CD4-positive, alpha-beta T cell treated with Interleukin-2 at 100 ng/mL for 4 hours (primary cell): Measurements from ENCODE around the gene JAG1.

Experiments used
- DNase-seq: peaks from one replicate; pipeline ENCODE4 v3.0.0-alpha.2; 2020; ENCODE audit warnings: low spot score

Gene JAG1

GRCh38 chr20:10699489-10699888 is 25.7 kb upstream of the JAG1 start:
- no peak for DNase-seq

GRCh38 chr20:10696650-10697049 is 22.9 kb upstream of the JAG1 start:
- no peak for DNase-seq

GRCh38 chr20:10689385-10689784 is 15.6 kb upstream of the JAG1 start:
- DNase-seq, result no peak

- DNase-seq, result no peak
Observed at GRCh38 chr20:10687895-10688294, 14.1 kb upstream of the JAG1 start.

GRCh38 chr20:10686356-10687133 is 12.7 kb upstream of the JAG1 start:
- DNase-seq, result no peak

- DNase-seq, result no peak
Observed at GRCh38 chr20:10683537-10683936, 9.7 kb upstream of the JAG1 start.

GRCh38 chr20:10682939-10683338 is 9.1 kb upstream of the JAG1 start:
- DNase-seq, result no peak

GRCh38 chr20:10681494-10681893 is 7.7 kb upstream of the JAG1 start:
- DNase-seq, result no peak

GRCh38 chr20:10680571-10680970 is 6.8 kb upstream of the JAG1 start:
- DNase-seq, result no peak

GRCh38 chr20:10679269-10679668 is 5.5 kb upstream of the JAG1 start:
- DNase-seq, result no peak

GRCh38 chr20:10676518-10676917 is 2.7 kb upstream of the JAG1 start:
- no peak for DNase-seq

- DNase-seq, result no peak
Observed at GRCh38 chr20:10675450-10675848, 1.6 kb upstream of the JAG1 start.

GRCh38 chr20:10674684-10675449 is 1.1 kb upstream of the JAG1 start:
- no peak for DNase-seq

GRCh38 chr20:10673176-10673841 is 490 bp downstream of the JAG1 start:
- no peak for DNase-seq

- peak; percentile 11 for DNase-seq
Observed at GRCh38 chr20:10672624-10673127, 1.1 kb downstream of the JAG1 start.

GRCh38 chr20:10671919-10672623 is 1.7 kb downstream of the JAG1 start:
- no peak for DNase-seq

GRCh38 chr20:10671221-10671918 is 2.4 kb downstream of the JAG1 start:
- peak; percentile 2 for DNase-seq

GRCh38 chr20:10670501-10671220 is 3.1 kb downstream of the JAG1 start:
- no peak for DNase-seq

- no peak for DNase-seq
Observed at GRCh38 chr20:10669843-10670446, 3.9 kb downstream of the JAG1 start.

- DNase-seq, result no peak
Observed at GRCh38 chr20:10668677-10669368, 5.0 kb downstream of the JAG1 start.
